ENCODE measurements around the gene ZNF805. TPM values are rescaled to one million over a fixed set of nuclear protein-coding genes. Genes with fewer than 3 reads are reported as not detected.

ZNF805 gene
- total RNA-seq, 1 donor from 2014 or later = 12.8 TPM

Other genes with a start within 250 kb of the ZNF805 start
- not detected for gene USP29, start 120.6 kb upstream of the ZNF805 start, total RNA-seq
- not detected for gene ZIM3, start 95.4 kb upstream of the ZNF805 start, total RNA-seq
- gene DUXA, start 73.1 kb upstream of the ZNF805 start, total RNA-seq = not detected
- 23.0 TPM for gene ZNF264, start 49.1 kb upstream of the ZNF805 start, total RNA-seq
- 2.2 TPM for gene AURKC, start 9.6 kb upstream of the ZNF805 start, total RNA-seq
- gene ZNF460, start 39.9 kb downstream of the ZNF805 start, total RNA-seq = 45.3 TPM
- gene ZNF543, start 79.8 kb downstream of the ZNF805 start, total RNA-seq = 6.1 TPM
- gene ZNF304, start 110.6 kb downstream of the ZNF805 start, total RNA-seq = 10.0 TPM
- gene TRAPPC2B, start 122.9 kb downstream of the ZNF805 start, total RNA-seq = 10.2 TPM
- gene ZNF547, start 122.9 kb downstream of the ZNF805 start, total RNA-seq = 4.0 TPM
- 16.1 TPM for gene ZNF548, start 149.2 kb downstream of the ZNF805 start, total RNA-seq
- 10.1 TPM for gene ZNF17, start 170.5 kb downstream of the ZNF805 start, total RNA-seq
- 4.0 TPM for gene ZNF749, start 194.7 kb downstream of the ZNF805 start, total RNA-seq
- 3.0 TPM for gene VN1R1, start 216.5 kb downstream of the ZNF805 start, total RNA-seq
- 23.7 TPM for gene ZNF772, start 236.9 kb downstream of the ZNF805 start, total RNA-seq
- gene ZNF419, start 247.1 kb downstream of the ZNF805 start, total RNA-seq = 8.7 TPM